ENCODE data around the gene PEX11B. TPM values are rescaled to one million over a fixed set of nuclear protein-coding genes. Genes with fewer than 3 reads are reported as not detected.

The PEX11B gene
- total RNA-seq, 2 donors from 2014 or later = 28.2 to 31.1 TPM

DNA sequence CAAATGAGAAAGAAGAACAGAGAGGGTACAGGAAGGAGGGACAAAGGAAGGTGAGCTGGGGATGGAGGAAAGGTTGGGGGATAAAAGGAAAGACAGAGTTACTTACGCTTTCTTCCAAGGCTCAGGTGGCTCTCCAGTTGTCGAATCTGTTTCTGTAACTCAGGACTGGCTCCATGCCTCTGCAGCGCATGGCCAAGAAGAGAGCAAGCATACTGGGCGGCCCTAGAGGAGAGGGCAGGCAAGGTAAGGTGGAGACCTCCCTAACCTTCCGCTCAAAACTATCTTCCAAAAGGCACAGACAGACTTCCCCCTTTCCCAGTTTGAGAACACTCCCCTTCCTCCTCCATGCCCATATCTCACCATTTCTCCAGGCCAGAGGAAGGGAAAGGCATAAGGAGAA, 922 bp downstream of the PEX11B start:
- DNase-seq = no peak
- H3K4me1 ChIP-seq = peaks cover 6% of the 10 kb centered on the region
- H3K36me3 ChIP-seq = no peaks in the 10 kb centered on the region
- H3K4me3 ChIP-seq = peak overlapping the region; percentile 77
- peak overlapping the region; percentile 90 to 95 for H3K9ac ChIP-seq (ENCODE audit: low read depth in 2 of 2, low read length in 2 of 2)
- no peaks in the 10 kb centered on the region for H3K27me3 ChIP-seq
- intact Hi-C loops (cut with DNase I) = loop anchor here (5.0 to 10.0 kb wide), 2 partner anchors 40 to 73 kb away; partner anchors contain the start of genes LIX1L and NUDT17
- H3K27ac ChIP-seq = no peak overlapping the region
- H3K9me3 ChIP-seq = no peaks in the 10 kb centered on the region
- TF ChIP-seq, protein P1, sequence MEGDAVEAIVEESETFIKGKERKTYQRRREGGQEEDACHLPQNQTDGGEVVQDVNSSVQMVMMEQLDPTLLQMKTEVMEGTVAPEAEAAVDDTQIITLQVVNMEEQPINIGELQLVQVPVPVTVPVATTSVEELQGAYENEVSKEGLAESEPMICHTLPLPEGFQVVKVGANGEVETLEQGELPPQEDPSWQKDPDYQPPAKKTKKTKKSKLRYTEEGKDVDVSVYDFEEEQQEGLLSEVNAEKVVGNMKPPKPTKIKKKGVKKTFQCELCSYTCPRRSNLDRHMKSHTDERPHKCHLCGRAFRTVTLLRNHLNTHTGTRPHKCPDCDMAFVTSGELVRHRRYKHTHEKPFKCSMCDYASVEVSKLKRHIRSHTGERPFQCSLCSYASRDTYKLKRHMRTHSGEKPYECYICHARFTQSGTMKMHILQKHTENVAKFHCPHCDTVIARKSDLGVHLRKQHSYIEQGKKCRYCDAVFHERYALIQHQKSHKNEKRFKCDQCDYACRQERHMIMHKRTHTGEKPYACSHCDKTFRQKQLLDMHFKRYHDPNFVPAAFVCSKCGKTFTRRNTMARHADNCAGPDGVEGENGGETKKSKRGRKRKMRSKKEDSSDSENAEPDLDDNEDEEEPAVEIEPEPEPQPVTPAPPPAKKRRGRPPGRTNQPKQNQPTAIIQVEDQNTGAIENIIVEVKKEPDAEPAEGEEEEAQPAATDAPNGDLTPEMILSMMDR (IDR thresholded peaks at IDR 0.05) = no peak

DNA sequence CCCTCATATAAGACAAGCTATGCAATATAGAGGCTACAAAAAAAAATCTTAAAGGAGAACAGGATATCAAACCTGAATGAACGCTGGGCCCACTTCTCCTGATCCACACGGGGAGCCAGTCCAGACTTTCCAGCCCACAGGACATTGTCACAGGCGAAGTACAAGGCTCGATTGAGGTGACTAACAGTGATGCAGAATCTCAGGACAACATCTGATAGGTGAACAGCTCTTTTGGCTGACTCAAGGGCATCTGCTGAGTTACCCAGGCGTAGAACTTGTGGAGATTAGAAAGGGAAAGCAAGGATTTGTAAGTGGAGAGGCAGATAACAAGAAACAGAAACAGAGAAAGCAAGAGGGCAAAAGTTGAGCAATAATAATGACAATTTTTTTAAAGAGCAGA, 1.8 kb downstream of the PEX11B start:
- no peak overlapping the region for H3K4me3 ChIP-seq
- no peak overlapping the region for H3K9ac ChIP-seq (ENCODE audit: low read depth in 2 of 2, low read length in 2 of 2)
- H3K27me3 ChIP-seq = no peaks in the 10 kb centered on the region
- peaks cover 6% of the 10 kb centered on the region for H3K4me1 ChIP-seq
- no peak overlapping the region for H3K27ac ChIP-seq
- H3K36me3 ChIP-seq = no peaks in the 10 kb centered on the region
- no peaks in the 10 kb centered on the region for H3K9me3 ChIP-seq
- DNase-seq = no peak
- intact Hi-C loops (cut with DNase I) = loop anchor here (5.0 to 10.0 kb wide), 2 partner anchors 41 to 72 kb away; partner anchors contain the start of genes LIX1L and NUDT17
- TF ChIP-seq, protein P1 (IDR thresholded peaks at IDR 0.05) = no peak

DNA sequence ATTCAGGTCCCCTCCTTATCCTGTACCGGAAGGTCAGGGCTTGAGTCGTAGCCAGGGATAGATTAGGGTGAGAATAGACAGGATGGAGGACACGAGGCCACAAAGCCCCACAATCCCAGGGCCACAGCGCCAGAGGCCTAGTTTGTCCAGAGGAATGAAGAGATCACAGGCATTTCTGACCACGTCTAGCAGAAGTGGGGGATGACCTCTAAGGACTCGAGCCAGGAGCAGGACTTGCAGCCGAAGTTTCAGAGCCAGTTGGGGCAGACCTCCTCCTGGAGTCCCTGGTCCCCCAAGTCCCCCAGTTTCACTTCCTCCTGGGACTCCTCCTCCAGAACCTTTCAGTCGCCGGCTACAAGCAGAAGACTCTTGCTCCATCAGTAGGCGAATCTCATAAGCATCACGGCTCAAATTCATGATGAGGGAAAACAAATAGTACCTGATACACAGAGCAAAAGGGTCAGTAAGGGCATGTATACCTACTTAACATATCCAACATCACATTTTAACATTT, 6.3 kb downstream of the PEX11B start:
- no peak for DNase-seq
- Histone ChIP-seq H3K36me3 (no peaks in the 10 kb centered on the region), H3K4me1 (no peaks in the 10 kb centered on the region), H3K27ac (no peak overlapping the region), H3K27me3 (no peaks in the 10 kb centered on the region), H3K9me3 (no peaks in the 10 kb centered on the region), H3K9ac (ENCODE audit: low read depth in 2 of 2, low read length in 2 of 2) (no peak overlapping the region), H3K4me3 (no peak overlapping the region)
- TF ChIP-seq, protein P1 (IDR thresholded peaks at IDR 0.05) = no peak
- intact Hi-C loops (cut with DNase I) = loop anchor here (10.0 kb wide), 1 partner anchor 67 kb away; the partner anchor contains the start of gene NUDT17

DNA sequence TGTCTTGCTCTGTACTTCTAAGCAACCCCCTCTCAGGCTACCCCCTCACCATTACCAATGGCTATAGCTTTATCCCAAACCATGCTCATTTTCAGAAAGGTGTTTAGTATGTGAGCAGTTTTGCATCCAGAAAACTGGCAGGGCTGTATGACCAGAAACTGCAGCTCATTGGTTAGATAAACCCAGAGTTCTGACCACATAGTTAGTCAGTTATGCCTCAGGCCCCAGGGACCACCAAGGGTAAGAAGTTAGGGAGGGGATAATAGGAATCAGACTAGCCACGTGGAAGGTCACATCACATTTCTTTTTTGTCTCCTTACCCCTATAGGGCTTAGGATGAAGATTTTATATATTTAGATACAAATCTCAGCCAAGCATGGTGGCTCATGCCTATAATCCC, 9.9 kb downstream of the PEX11B start:
- intact Hi-C loops (cut with DNase I) = no loop called here
- H3K9me3 ChIP-seq = no peaks in the 10 kb centered on the region

DNA sequence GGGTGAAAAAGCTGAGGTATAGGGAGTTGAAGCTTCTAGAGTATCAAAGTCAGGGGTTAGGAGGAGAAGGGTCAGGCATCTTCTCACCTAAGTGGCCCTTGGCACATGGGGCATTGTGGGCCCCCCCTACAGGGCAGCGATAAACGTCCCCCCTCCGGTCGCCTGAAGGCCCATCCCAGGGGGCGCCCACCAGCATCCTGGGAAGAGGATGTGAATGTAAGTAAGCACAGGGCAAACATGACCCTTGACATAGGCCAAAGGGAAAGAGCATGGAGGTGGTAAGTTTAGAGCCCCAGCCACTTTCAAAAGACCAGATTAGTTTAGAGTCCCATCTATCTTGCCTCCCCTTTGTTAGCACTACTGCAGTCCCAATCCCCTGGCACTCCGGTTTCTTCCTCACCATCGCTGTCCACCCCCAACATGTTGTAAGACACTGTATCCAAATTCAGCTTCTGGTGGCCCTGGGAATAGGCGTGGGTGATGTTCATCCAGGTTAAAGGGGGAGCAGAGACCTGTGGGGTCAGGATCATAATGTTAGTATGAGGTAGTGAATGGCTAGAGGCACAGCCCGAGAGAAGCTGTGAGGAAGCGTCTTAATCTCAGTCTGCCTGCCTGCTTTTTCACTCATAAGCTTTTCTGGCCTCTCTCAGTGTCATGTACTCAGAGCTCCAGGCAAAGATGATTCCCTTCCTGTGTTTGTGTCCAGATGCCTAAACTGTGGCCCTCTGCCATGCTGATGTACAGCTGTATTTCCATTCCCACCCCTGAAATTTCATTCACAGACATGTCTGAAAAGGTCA, 11.4 kb downstream of the PEX11B start:
- TF ChIP-seq, protein P1 (IDR thresholded peaks at IDR 0.05) = no peak
- Histone ChIP-seq H3K27me3 (no peaks in the 10 kb centered on the region), H3K36me3 (no peaks in the 10 kb centered on the region), H3K9me3 (no peaks in the 10 kb centered on the region), H3K4me3 (no peak overlapping the region), H3K4me1 (no peaks in the 10 kb centered on the region), H3K9ac (ENCODE audit: low read depth in 2 of 2, low read length in 2 of 2) (no peak overlapping the region), H3K27ac (no peak overlapping the region)
- no peak for DNase-seq
- intact Hi-C loops (cut with DNase I) = no loop called here

More for the DNA sequence above, 9.9 kb downstream of the PEX11B start:
- no peak for DNase-seq
- Histone ChIP-seq H3K9ac (ENCODE audit: low read depth in 2 of 2, low read length in 2 of 2) (no peak overlapping the region), H3K27me3 (no peaks in the 10 kb centered on the region), H3K4me1 (no peaks in the 10 kb centered on the region), H3K4me3 (no peak overlapping the region), H3K36me3 (no peaks in the 10 kb centered on the region), H3K27ac (no peak overlapping the region)
- TF ChIP-seq, protein P1 (IDR thresholded peaks at IDR 0.05) = no peak

Data from colonic mucosa (tissue), 4 donors.